ENCODE results near the gene BCL7A. TPM values are rescaled to one million over a fixed set of nuclear protein-coding genes. Genes with fewer than 3 reads are reported as not detected.

BCL7A gene
- total and polyA plus RNA-seq, 9 of the 15 experiments (the other 6 are each of a cell fraction or from before 2014, with no cell fraction given), result 0.25 to 21.9 (median 14.9) TPM

- TF ChIP-seq EGR1 (conservative IDR thresholded peaks at IDR 0.05) (peak; percentile 84), RNF219 (CRISPR knock-in tag; IDR thresholded peaks at IDR 0.05) (no peak), MLLT1 (IDR thresholded peaks at IDR 0.05) (no peak), MLX (CRISPR knock-in tag; conservative IDR thresholded peaks at IDR 0.05) (no peak), ZNF41 (CRISPR knock-in tag; conservative IDR thresholded peaks at IDR 0.05) (peak; percentile 44; the same call in 1 of the 2 replicates), ZKSCAN3 (CRISPR knock-in tag; IDR thresholded peaks at IDR 0.05) (no peak), CCNT2 (IDR thresholded peaks at IDR 0.05; ENCODE audit: borderline replicate concordance, extremely low read depth, insufficient read length, low read depth, low read length) (peak; percentile 89), ATF3 (IDR thresholded peaks at IDR 0.05) (peak; percentile 80), ATF3 (CRISPR knock-in tag; conservative IDR thresholded peaks at IDR 0.05) (no peak), MTA1 (IDR thresholded peaks at IDR 0.05; ENCODE audit: borderline replicate concordance) (no peak), CREB1 (IDR thresholded peaks at IDR 0.05) (peak; percentile 77), CREB1 (CRISPR knock-in tag; IDR thresholded peaks at IDR 0.05) (peak; percentile 73; the same call in 1 of the 2 replicates), ARHGAP35 (IDR thresholded peaks at IDR 0.05; ENCODE audit: partially characterized antibody) (no peak)
These were observed 56.7 kb downstream of the BCL7A start, which contains the start of gene MLXIP (continued) for GRCh38 chr12:122078141-122079032.
